Lower leg skin (tissue), 3 donors: ENCODE measurements around the gene NLK.

Experiments used
- POLR2A ChIP-seq, 2 donors: fragments of 450-650 bp; IDR thresholded peaks; one replicate each; pipeline ENCODE4 v1.6.1; 2016 to 2017; ENCODE audit warnings: antibody characterized with exemption in 2 of 2, mild to moderate bottlenecking in 1 of 2, moderate library complexity in 1 of 2
- TF ChIP-seq, protein P1 (sequence below), 3 donors: fragments of 450-650 bp; IDR thresholded peaks; one replicate each; pipeline ENCODE4 v1.5.1; 2016; ENCODE audit warnings: antibody characterized with exemption in 3 of 3, mild to moderate bottlenecking in 3 of 3, moderate library complexity in 2 of 3

DNA sequence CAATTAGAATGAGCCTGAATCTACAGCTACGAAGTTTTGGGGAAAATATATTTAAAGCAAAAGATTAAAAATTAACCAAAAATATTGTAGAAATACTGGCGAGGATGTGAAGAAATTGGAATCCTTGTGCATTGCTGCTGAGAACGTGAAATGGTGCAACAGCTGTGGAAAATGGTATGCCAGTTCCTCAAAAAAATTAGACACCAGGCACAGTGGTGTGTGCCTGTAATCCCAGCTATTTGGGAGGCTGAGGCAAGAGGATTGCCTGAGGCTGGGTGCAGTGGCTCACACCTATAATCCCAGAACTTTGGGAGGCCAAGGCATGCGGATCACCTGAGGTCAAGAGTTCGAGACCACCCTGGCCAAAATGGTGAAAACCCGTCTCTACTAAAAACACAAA is 156.6 kb downstream of the NLK start:
- no peak for TF ChIP-seq POLR2A (IDR thresholded peaks at IDR 0.05)
- TF ChIP-seq, protein P1, sequence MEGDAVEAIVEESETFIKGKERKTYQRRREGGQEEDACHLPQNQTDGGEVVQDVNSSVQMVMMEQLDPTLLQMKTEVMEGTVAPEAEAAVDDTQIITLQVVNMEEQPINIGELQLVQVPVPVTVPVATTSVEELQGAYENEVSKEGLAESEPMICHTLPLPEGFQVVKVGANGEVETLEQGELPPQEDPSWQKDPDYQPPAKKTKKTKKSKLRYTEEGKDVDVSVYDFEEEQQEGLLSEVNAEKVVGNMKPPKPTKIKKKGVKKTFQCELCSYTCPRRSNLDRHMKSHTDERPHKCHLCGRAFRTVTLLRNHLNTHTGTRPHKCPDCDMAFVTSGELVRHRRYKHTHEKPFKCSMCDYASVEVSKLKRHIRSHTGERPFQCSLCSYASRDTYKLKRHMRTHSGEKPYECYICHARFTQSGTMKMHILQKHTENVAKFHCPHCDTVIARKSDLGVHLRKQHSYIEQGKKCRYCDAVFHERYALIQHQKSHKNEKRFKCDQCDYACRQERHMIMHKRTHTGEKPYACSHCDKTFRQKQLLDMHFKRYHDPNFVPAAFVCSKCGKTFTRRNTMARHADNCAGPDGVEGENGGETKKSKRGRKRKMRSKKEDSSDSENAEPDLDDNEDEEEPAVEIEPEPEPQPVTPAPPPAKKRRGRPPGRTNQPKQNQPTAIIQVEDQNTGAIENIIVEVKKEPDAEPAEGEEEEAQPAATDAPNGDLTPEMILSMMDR (IDR thresholded peaks at IDR 0.05), result no peak
